Activated CD8-positive, alpha-beta T cell treated with anti-CD3 and anti-CD28 coated beads for 36 hours (primary cell): Measurements from ENCODE around the gene PDCD6IP. TPM values are rescaled to one million over a fixed set of nuclear protein-coding genes. Genes with fewer than 3 reads are reported as not detected.

Experiments used
- ATAC-seq: fragments of 200-7000 bp; cut with Tn5 transposase; one replicate; pipeline ENCODE4 v1.10.0; 2021; ENCODE audit warnings: mild to moderate bottlenecking, moderate library complexity
- CTCF ChIA-PET: fragments of 350-600 bp; sonication (Branson Sonifier 250); formaldehyde crosslinking; loops from one replicate; lab custom pipeline; 2021; ENCODE audit warnings: antibody characterized with exemption; lab: Charles Lee
- POLR2A ChIA-PET: fragments of 350-600 bp; sonication (Branson Sonifier 250); formaldehyde crosslinking; loops from one replicate; lab custom pipeline; 2021; ENCODE audit warnings: antibody characterized with exemption; lab: Charles Lee
- DNase-seq: peaks from one replicate; pipeline ENCODE4 v3.0.0-alpha.2; 2020
- H3K27ac Mint-ChIP-seq: one replicate; pipeline ENCODE4 v1.8.0; 2021; ENCODE audit warnings: mild to moderate bottlenecking, mixed read lengths
- H3K27me3 Mint-ChIP-seq: one replicate; pipeline ENCODE4 v1.8.0; 2021; ENCODE audit warnings: mixed read lengths
- H3K36me3 Mint-ChIP-seq: one replicate; pipeline ENCODE4 v1.8.0; 2021; ENCODE audit warnings: low read depth, mixed read lengths
- H3K4me1 Mint-ChIP-seq: one replicate; pipeline ENCODE4 v1.8.0; 2021; ENCODE audit warnings: low read depth, mixed read lengths
- H3K4me3 Mint-ChIP-seq: one replicate; pipeline ENCODE4 v1.8.0; 2021; ENCODE audit warnings: mild to moderate bottlenecking, moderate library complexity, mixed read lengths
- H3K9me3 Mint-ChIP-seq: one replicate; pipeline ENCODE4 v1.8.0; 2021; ENCODE audit warnings: mixed read lengths
- CTCF ChIP-seq: fragments of 200-600 bp; IDR thresholded peaks from one replicate; pipeline ENCODE4 v1.8.0; 2022; ENCODE audit warnings: antibody characterized with exemption, mild to moderate bottlenecking
- intact Hi-C: fragments of 100-400 bp; cut with micrococcal nuclease; formaldehyde crosslinking; loops from one replicate; pipeline ENCODE4 v1.10.0; 2022
- total RNA-seq, 2 experiments: library from RNA; stranded (reverse); gene quantifications; one replicate each; pipeline ENCODE4 v1.2.3, GENCODE V29; 2021

PDCD6IP gene
- total RNA-seq, 2 experiments from 2014 or later: 139 to 146 TPM

- Mint-ChIP-seq H3K4me3 (no peak overlapping the region), H3K4me1 (no peaks in the 10 kb centered on the region), H3K27me3 (no peaks in the 10 kb centered on the region), H3K36me3 (no peaks in the 10 kb centered on the region), H3K9me3 (no peaks in the 10 kb centered on the region), H3K27ac (no peak overlapping the region)
- intact Hi-C loops: no loop called here
- ATAC-seq (no peak), DNase-seq (no peak)
- ChIA-PET CTCF (interaction anchor here (0.9 to 1.4 kb wide), 2 partner anchors 31 to 347 kb away, joined by 3 to 5 read pairs; no protein-coding TSS in a partner anchor), POLR2A (no interaction called here)
- no peak for TF ChIP-seq CTCF
Measured at GRCh38 chr3:33914212-33914611, 115.8 kb downstream of the PDCD6IP start.

DNA sequence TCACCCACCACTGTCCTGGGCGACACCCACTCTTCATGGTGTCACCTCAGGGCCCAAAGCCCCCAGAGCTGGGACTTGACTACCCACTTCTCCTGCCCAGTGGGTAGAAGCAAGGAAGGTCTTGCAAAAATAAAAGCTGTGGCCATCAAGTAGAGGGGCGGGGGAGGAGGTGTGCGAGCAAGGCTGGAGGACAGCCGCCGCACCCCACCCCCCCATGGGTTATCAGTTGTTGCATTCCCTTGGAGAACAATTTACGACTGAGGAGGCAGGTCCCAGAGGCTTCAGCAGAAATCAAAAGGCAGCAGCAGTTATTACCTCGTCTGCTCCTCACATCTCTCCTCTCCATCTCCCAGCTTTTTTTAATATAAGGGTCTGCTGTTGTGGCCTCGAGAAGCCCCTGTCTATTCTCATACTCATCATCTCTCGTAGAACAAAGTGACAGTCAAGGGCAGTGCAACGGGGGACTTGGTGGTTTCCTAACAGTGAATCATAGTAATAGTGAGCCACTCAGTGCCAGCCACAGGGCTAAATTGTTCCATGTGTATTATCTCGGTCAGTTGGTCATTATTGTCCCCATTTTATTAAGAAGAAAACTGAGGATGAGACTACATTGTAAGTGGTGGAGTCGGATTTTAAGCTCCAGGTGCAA lies 116.4 kb downstream of the PDCD6IP start:
- no peak for DNase-seq
- Mint-ChIP-seq H3K4me3 (no peak overlapping the region), H3K9me3 (no peaks in the 10 kb centered on the region), H3K27me3 (no peaks in the 10 kb centered on the region), H3K36me3 (no peaks in the 10 kb centered on the region), H3K27ac (no peak overlapping the region), H3K4me1 (no peaks in the 10 kb centered on the region)
- intact Hi-C loops: no loop called here
- TF ChIP-seq CTCF: no peak
- ATAC-seq: no peak
- POLR2A ChIA-PET: no interaction called here
- CTCF ChIA-PET: interaction anchor here (1.2 to 1.4 kb wide), 2 partner anchors 346 to 769 kb away, joined by 5 to 6 read pairs; no protein-coding TSS in a partner anchor

- H3K4me3 Mint-ChIP-seq: no peak overlapping the region
- no peak for ATAC-seq
- DNase-seq: peak; percentile 33
- TF ChIP-seq CTCF: no peak
- POLR2A ChIA-PET: no interaction called here
- no peaks in the 10 kb centered on the region for H3K27me3 Mint-ChIP-seq
- H3K36me3 Mint-ChIP-seq: no peaks in the 10 kb centered on the region
- CTCF ChIA-PET: interaction anchor here (0.9 to 1.4 kb wide), 4 partner anchors 32 to 768 kb away, joined by 3 to 6 read pairs (median 5); no protein-coding TSS in a partner anchor
- H3K27ac Mint-ChIP-seq: no peak overlapping the region
- no peaks in the 10 kb centered on the region for H3K9me3 Mint-ChIP-seq
- H3K4me1 Mint-ChIP-seq: no peaks in the 10 kb centered on the region
- intact Hi-C loops: no loop called here
Measured at GRCh38 chr3:33915796-33916546, 117.5 kb downstream of the PDCD6IP start.

- H3K27me3 Mint-ChIP-seq: no peaks in the 10 kb centered on the region
- H3K4me1 Mint-ChIP-seq: no peaks in the 10 kb centered on the region
- H3K36me3 Mint-ChIP-seq: no peaks in the 10 kb centered on the region
- ATAC-seq (no peak), DNase-seq (no peak)
- no peak overlapping the region for H3K4me3 Mint-ChIP-seq
- intact Hi-C loops: no loop called here
- ChIA-PET CTCF (no interaction called here), POLR2A (no interaction called here)
- no peaks in the 10 kb centered on the region for H3K9me3 Mint-ChIP-seq
- no peak overlapping the region for H3K27ac Mint-ChIP-seq
- no peak for TF ChIP-seq CTCF
Measured at GRCh38 chr3:33918126-33918756, 119.8 kb downstream of the PDCD6IP start.

Other genes starting within 250 kb of the PDCD6IP start
- 10 to 100 TPM; 38.4 to 46.4 TPM for gene CLASP2, start 80.4 kb upstream of the PDCD6IP start, total RNA-seq